ENCODE measurements around the gene CCDC73.

The CCDC73 gene

DNA sequence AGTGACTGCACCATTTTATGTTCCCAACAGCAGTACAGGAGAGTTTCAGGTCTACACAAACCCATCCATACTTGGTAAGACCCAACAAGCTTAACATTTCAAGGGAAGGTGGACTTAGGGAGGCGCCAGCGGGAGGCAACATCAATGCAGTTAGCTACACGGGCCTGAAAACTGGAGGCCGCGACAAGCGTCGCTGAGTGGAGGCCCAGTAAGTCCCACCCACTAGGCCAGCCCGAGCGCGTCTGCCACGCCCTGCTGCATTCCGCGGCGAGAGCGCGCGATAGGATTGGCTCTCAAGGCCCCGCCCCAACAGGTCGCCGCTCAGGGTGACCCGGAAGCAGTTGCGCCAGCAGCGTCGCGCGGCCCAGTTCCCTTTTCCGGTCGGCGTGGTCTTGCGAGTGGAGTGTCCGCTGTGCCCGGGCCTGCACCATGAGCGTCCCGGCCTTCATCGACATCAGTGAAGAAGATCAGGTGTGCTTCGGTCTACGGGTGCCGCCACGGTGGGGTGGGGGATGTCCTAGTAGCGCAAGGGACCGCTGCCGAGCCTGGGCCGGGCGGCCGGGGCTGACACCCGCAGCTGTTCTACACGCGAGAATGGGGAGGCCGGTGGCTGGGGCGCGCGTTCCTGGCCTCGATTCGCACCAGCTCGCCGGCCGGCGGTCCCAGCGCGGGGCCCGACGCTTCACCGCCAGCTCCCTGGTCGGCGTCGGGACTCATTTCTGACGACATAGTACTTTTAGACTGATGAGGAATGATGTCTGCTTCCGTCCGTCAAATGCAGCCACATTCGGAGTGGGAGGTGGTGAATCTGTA, 210.8 kb downstream of the CCDC73 start, which contains the start of gene EIF3M:
Gene EIF3M, plus strand, starts transcription at position 373 of the 813 bp plus-strand sequence. Its CDS starts 57 bp downstream, at position 430.
- peak; percentile 95 for DNase-seq

DNA sequence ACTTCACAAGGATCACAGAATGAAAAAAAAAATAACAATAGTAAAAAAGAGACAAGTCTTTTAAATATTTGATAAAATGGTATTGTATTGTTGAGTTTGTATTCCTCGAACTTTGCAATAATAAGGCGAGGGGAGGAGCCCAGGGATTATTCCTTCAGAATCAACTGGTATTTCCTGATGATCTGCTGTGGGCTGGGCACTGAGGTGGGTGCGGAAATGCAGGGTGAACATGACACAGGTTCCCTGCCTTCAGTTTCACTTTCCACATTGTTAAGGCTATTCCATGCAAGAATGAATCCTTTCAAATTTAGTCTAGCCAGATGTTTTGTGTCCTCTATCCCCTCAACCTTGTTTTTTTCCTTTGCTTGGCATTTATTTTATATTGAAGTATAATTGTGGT, 212.9 kb downstream of the CCDC73 start:
- no peak for DNase-seq

DNA sequence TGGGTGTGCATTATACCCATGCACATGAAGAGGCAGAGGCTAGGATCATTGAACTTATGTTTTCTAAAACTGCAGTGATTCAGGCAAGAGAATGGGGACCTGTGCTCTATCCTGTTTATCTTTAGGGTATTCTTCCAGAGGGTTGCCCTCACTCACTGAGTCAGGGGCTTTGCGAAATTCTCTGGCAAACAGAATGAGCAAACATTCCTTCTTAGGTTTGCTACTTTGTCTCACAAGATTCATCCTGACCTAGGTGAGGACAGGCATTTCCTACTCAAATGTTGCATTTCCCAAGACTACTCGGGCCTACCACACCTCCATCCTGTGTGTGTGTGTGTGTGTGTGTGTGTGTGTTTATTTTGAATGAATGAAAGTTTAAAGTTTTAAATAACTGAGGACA, 213.5 kb downstream of the CCDC73 start:
- DNase-seq, result no peak

DNA sequence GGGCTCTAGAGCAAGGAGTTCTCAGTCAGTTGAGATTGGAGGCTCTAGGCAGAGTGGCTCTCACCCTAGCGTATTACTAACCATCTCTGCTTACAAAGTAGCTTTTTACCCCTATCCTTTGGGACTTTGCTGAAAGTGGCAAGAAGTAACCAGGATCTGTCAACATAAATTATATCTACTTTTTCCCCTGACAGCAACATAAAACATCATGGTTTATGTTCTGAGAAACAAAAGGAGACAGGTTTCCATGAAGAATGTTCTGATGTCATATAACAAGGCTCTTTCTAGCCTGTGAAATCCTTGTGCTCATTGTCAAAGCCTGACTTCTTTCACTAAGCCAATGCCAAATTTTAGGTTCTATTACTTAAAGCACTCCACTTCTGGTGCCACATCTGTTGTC, 218.0 kb downstream of the CCDC73 start:
- DNase-seq, result no peak

DNA sequence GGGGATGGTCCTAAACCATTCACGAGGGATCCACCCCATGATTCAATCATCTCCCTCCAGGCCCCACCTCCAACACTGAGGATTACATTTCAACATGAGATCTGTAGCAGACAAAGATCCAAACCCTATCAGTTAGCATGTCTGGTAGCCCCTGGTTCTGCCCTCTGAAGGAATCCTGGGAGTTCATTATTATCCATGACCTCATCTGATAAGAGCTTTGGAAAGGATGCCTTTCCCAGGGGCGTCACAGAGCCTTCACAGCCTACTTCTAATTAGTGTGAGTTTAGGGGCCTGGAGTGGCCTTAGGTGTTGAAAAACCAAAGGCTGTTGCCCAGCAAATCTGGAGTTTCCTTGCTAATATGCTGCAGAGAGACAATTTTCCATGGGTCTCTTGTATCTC, 219.4 kb downstream of the CCDC73 start:
- DNase-seq, result no peak

DNA sequence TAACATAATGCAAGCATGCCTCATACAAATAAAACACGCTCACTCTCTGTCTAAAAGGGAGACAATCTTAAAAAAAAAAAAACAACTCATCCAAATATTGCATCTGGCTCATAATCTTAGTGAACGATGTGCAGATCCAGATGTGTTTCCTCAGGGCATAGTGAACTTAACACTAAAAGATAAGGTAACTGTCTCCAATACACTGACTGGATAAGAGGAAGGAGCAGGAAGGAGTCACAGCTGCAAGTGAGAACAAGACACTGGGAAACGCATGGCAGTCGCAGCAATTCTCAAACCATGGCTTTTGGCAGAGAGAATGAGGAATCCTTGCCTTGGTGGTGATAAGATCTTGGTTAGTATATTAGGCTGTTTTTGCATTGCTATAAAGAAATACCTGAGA, 220.0 kb downstream of the CCDC73 start:
- DNase-seq, result no peak

DNA sequence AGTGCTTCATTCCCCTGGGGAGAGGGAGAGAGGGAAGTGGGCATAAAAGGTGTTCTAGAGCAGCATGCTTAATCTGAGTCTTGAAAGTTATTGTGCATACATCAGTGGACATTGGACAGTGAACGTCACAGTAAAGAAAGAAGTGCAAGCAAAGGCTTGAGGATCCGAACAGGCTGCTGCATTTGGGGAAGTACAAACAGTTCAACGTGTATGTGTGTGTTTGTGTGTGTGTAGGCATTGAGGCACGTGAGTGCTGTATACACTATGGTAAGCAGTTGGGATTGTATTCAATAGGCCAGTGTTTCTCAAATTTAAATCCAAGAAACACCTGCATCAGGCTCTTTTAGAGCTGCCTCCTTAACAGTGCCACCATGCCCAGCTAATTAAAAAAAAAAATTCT, 221.2 kb downstream of the CCDC73 start:
- no peak for DNase-seq

DNA sequence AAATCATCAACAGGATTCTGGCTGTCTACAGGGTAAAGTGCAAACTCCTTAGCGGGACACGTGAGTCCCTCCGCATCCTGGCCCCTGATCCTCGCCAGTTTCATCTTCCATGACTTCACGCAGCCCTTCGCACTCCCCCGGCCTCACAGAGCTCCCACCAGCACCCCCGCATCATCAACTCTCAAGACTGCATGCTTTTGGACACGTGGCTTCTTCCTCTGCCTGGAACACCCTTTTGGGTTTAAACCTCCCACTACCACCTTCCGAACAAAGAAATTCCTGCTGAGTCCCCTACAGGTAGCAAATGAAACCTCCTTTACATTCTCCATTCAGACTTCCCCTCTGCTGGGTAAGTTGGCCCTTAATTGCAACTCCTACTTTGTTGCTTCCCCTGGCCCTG, 223.4 kb downstream of the CCDC73 start:
- DNase-seq, result no peak

DNA sequence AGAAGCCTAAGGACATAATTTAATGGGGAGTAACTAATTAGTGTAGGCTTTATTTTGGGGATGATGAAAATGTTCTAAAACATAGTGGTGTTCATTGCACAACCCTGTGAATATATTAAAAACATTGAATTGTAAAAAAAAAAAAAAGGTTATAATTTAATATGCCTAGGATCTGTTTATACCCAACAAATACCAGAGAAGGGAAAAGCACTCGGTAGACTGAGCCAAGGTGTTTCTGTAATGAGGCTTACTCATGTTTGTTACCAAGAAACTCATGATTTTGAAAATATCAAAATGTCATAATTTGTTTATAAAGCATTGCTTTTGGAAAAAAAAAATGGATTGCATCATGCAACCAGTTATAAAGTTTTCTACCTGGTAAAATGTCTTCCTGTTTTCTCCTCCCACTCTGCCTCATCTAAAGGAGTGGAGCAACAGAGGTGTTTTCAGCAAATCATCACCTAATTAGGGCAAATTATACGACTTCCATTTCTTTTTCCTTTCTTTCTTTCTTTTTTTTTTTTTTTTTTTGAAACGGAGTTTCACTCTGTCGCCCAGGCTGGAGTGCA, 225.1 kb downstream of the CCDC73 start:
- DNase-seq, result no peak

DNA sequence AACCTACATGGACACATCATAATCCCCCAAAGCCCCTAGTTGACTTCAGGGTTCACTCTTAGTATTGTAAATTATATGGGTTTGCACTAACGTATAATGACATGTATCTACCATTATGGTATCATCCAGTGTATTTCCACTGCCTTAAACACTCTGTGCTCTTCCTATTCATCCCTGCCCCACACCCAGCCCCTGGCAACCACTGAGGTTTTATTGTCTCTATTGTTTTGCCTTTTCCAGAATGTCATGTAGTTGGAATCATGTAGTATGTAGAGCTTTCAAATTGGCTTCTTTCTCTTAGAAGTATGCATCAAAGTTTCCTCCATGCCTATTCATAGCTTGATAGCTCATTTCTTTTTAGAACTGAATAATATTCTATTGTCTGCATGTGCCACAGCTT, 227.3 kb downstream of the CCDC73 start:
- no peak for DNase-seq

DNA sequence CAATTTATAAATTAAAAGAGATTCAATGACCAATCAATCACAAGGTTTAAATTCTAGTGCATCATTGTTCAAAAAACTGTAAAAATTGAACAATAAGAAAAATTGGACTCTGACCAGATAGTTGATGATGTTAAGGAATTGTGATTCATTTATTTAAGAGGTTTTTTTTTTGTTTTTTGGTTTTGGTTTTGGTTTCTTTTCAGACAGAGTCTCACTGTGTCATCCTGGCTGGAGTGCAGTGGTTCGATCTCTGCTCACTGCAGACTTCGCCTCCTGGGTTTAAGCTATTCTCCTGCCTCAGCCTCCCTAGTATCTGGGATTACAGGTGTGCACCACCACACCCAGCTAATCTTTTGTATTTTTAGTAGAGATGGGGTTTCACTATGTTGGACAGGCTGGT, 227.9 kb downstream of the CCDC73 start:
- no peak for DNase-seq

DNA sequence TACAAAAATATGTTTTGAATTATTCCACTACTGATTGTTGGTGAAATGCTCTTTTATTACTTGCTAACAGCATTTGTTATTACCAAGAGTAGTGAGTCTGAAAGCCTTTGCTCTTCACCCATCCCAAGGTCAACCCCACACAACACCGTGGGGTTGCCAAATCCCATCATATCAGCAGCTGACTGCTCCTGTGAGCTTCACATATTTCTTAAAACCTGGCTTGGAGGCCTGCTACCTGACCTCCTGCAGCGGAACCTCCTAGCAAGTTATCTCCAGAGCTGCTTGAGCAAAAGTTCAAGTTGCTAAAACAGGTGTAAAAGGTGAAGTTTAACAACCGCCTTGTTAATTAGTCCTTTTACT, 230.9 kb downstream of the CCDC73 start:
- no peak for DNase-seq

DNA sequence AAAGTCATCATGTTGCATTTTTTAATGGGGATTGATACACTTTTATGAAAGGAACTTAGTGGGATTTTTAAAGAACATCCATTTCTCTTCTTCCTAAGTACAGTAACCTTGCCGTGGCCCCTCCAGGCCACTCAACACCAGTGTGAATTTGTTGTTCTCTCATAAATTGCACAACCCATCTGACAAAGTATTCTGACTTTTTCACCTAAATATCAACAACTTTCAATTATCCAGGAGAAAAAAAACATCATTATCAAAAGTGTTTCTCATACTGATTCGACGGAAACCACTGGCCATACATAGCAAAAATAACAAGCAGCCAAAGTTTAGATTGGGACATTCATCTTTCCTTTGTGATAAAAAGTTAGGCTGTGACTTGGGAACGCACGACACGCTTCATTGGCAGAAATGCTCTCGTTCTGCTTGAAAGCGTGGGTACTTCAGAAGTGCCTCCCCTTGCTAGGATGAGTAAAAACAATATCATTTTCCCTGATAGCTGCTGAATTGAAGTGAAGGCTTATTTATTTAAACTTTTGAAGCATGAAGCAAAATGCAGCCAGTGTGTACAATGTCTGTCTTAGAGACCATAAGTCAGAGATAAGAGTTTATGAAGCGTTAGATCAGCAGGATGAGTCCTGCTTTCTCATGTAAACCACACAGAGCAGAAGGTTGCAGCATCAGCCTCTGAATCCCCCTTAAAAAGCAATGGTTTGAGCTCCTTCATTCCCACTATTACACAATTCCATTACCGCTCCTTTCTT, 231.4 kb downstream of the CCDC73 start:
- no peak for DNase-seq

DNA sequence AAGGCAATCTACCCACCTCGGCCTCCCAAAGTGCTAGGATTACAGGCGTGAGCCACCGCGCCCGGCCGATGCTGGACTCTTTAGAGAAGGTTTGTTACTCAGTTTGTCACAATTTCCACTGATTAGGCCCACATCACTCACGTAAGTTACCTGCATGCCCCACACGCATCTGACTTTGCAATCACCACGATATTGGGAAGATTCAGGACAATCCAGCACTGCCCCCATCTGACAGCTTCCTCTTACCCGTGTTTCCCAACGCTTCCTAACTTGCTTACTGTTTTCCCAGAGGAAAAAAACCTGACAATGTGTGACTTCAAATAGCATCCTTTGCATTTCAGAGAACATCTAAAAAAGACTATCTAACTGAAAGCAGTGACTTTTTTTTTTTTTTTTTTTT, 232.6 kb downstream of the CCDC73 start:
- DNase-seq, result no peak

DNA sequence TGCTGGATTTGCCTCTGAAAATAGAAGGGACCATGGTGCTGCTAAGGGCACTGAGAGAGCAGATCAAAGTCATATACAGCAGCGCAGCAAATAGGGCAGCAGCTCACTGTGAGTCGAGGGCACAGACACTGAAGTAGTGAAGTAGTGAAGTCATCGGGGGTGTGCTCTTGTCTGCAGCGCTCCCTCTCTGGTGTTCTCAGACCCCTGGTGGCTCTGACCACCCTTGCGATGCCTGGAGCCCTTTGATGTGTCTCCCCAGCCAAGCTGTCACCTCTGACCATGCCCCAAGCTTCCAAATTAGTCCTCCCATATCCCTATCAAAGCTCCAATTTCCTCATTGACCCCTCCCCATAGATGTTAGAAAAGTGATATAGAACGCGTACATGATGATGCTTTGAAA, 238.6 kb downstream of the CCDC73 start:
- DNase-seq, result no peak

DNA sequence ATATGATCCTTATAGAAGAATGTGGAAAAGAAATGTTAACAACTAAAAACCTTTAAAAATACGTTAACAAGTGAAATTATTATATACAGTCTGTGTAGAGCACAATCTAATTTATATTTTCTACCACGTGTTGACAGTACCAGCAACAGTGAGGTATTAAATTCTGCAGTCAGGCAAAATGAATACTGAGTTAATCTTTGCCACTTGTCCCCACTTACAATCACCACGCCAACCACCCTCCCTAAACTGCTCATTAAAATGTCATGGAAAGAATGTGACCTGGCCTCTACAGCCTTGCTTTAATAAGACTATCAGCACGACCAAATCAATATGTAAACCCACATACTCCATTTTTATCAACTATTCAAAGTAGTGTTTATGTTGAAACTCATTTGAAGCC, 239.4 kb downstream of the CCDC73 start:
- no peak for DNase-seq
